Transverse colon (tissue), 4 donors: ENCODE data around the gene UBN1. TPM values are rescaled to one million over a fixed set of nuclear protein-coding genes. Genes with fewer than 3 reads are reported as not detected.
A peak's percentile ranks its signal among the peaks of the same experiment; 100 is the strongest.

Source experiments
- DNase-seq: peaks from one replicate; pipeline ENCODE4 v3.0.0-alpha.2; 2019
- H3K27ac ChIP-seq, 4 donors: fragments of 200-600 bp; sonication (generic); 2 replicates each; pipeline ENCODE4 v1.5.1; 2016 to 2018; ENCODE audit warnings: inconsistent platforms in 4 of 4
- H3K27me3 ChIP-seq: fragments of 200-600 bp; sonication (generic); 2 replicates; pipeline ENCODE4 v1.5.1; 2017; ENCODE audit warnings: inconsistent platforms
- H3K36me3 ChIP-seq, 4 donors: fragments of 200-600 bp; sonication (generic); 2 replicates each; pipeline ENCODE4 v1.5.1; 2017 to 2019; ENCODE audit warnings: inconsistent platforms in 4 of 4
- H3K4me1 ChIP-seq, 4 donors: fragments of 200-600 bp; sonication (generic); 2 replicates each; pipeline ENCODE4 v1.5.1; 2017 to 2020; ENCODE audit warnings: inconsistent platforms in 4 of 4
- H3K4me3 ChIP-seq, 4 donors: fragments of 200-600 bp; sonication (generic); 1 replicate in 1 of 4; 2 replicates in 3 of 4; pipeline versions ENCODE4 v1.5.1 to v1.6.1; 2017 to 2019; ENCODE audit warnings: inconsistent platforms in 4 of 4
- H3K9me3 ChIP-seq, 2 donors: fragments of 200-600 bp; sonication (generic); 2 replicates each; pipeline ENCODE4 v1.5.1; 2017 to 2019; ENCODE audit warnings: inconsistent platforms in 2 of 2
- CTCF ChIP-seq, 5 experiments: fragments of 200-600 bp in 3 of 5; fragments of 450-650 bp in 2 of 5; sonication (generic) in 3 of 5; IDR thresholded peaks; 1 replicate in 2 of 5; 2 replicates in 3 of 5; pipeline ENCODE4 v1.5.1; 2016 to 2017; ENCODE audit warnings: antibody characterized with exemption in 5 of 5, inconsistent platforms in 3 of 5, mild to moderate bottlenecking in 2 of 5, moderate library complexity in 1 of 5
- EP300 ChIP-seq: sonication (generic); formaldehyde crosslinking; IDR thresholded peaks from one replicate; pipeline ENCODE4 v1.6.1; 2017; ENCODE audit warnings: antibody characterized with exemption, low read depth
- POLR2A ChIP-seq: fragments of 450-650 bp; IDR thresholded peaks from one replicate; pipeline ENCODE4 v1.6.1; 2016; ENCODE audit warnings: antibody characterized with exemption, mild to moderate bottlenecking, moderate library complexity
- POLR2AphosphoS5 ChIP-seq, 3 donors: sonication (generic); formaldehyde crosslinking; IDR thresholded peaks; one replicate each; pipeline ENCODE4 v1.6.1; 2016; ENCODE audit warnings: antibody characterized with exemption in 3 of 3
- WGBS, 2 donors: methylation state at CpG; one replicate each; pipeline ENCODE4 v1.1.5; 2018; ENCODE audit warnings: low coverage in 1 of 2; 5-methylcytosine and 5-hydroxymethylcytosine counted together
- in situ Hi-C, 4 donors: fragments of 200-750 bp; cut with MboI; loops; one replicate each; pipeline versions ENCODE4 v1.15.0 to v1.15.1; 2017; ENCODE audit warnings: low sequenced_read_pairs in 3 of 4, low pct_ligation_motif_present in 1 of 4, low pct_unique_long_range_greater_than_20kb in 1 of 4
- intact Hi-C: fragments of 100-400 bp; cut with DNase I; formaldehyde crosslinking; loops from one replicate; pipeline ENCODE4 v1.15.1; 2023; ENCODE audit warnings: low total_unique reads
- total RNA-seq, 4 donors: library from RNA; depleted of rRNA; stranded (reverse); fragments of >200 nt; gene quantifications; one replicate each; pipeline ENCODE4 v1.1.0, GENCODE V29; 2016

UBN1 gene
- total RNA-seq, 4 donors from 2014 or later = 33.6 to 60.2 (median 53.0) TPM

GRCh38 chr16:4922721-4923342 lies 75.6 kb downstream of the UBN1 start:
- Histone ChIP-seq H3K27ac (no peak overlapping the region), H3K27me3 (no peaks in the 10 kb centered on the region)
- no peak for DNase-seq

DNA sequence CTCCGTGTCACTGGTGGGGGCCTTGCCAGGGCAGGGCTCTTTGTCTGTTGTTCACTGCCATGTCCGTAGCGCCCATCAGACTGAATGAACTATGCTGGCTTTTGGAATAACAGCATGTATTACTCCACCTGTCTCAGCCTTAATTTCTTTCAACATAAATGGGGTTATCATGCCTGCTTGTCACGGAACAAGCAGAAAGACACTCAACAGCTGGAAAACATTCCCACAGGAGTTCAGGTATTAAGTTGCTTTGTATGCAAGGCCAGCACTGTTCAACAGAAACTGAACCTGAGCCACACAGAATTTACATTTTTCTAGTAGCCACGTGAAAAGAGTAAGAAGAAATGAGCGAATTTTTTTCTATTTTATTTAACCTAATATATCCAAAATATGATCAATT lies 76.6 kb downstream of the UBN1 start:
- intact Hi-C loops (no loop called here), in situ Hi-C loops (no loop called here)
- no peaks in the 10 kb centered on the region for H3K36me3 ChIP-seq
- no peak for DNase-seq
- peaks cover 0 to 8% of the 10 kb centered on the region in 2 donors for H3K9me3 ChIP-seq
- TF ChIP-seq CTCF (IDR thresholded peaks at IDR 0.05) (no peak), EP300 (no peak), POLR2AphosphoS5 (IDR thresholded peaks at IDR 0.05) (no peak), POLR2A (no peak)
- peaks cover 0 to 5% (median 0%) of the 10 kb centered on the region in 4 donors for H3K4me1 ChIP-seq
- H3K4me3 ChIP-seq = no peak overlapping the region
- H3K27ac ChIP-seq = no peak overlapping the region
- 78% methylated on average over 5 to 6 of the region's 6 CpGs for WGBS, 2 donors
- no peaks in the 10 kb centered on the region for H3K27me3 ChIP-seq

More at GRCh38 chr16:4922721-4923342, 75.6 kb downstream of the UBN1 start:
- in situ Hi-C loops (no loop called here), intact Hi-C loops (no loop called here)
- Histone ChIP-seq H3K4me1 (peaks cover 0 to 5% (median 0%) of the 10 kb centered on the region in 4 donors), H3K4me3 (no peak overlapping the region), H3K36me3 (no peaks in the 10 kb centered on the region), H3K9me3 (peaks cover 0 to 8% of the 10 kb centered on the region in 2 donors)
- WGBS, 2 donors = 78% methylated on average over 18 of the region's 18 CpGs; no CpG with 5 or more reads in 1 of the 2 donors
- TF ChIP-seq POLR2A (no peak), CTCF (IDR thresholded peaks at IDR 0.05) (no peak), POLR2AphosphoS5 (IDR thresholded peaks at IDR 0.05) (no peak), EP300 (no peak)

- WGBS, 2 donors = 20 to 52% methylated on average over 1 to 12 of the region's 12 CpGs
- DNase-seq = peak; percentile 25
- no peak for TF ChIP-seq POLR2A
- no peak for TF ChIP-seq POLR2AphosphoS5 (IDR thresholded peaks at IDR 0.05)
- no peak for TF ChIP-seq EP300
- no peak for TF ChIP-seq CTCF (IDR thresholded peaks at IDR 0.05)
- Histone ChIP-seq H3K27ac (no peak overlapping the region), H3K36me3 (no peaks in the 10 kb centered on the region), H3K9me3 (peaks cover 0 to 8% of the 10 kb centered on the region in 2 donors), H3K4me1 (peaks cover 0 to 5% (median 0%) of the 10 kb centered on the region in 4 donors), H3K4me3 (no peak overlapping the region), H3K27me3 (no peaks in the 10 kb centered on the region)
- intact Hi-C loops (no loop called here), in situ Hi-C loops (no loop called here)
Observed at GRCh38 chr16:4924593-4925292, 77.5 kb downstream of the UBN1 start.

- WGBS, 2 donors = 66 to 73% methylated on average over 4 to 5 of the region's 5 CpGs
- H3K27me3 ChIP-seq = no peaks in the 10 kb centered on the region
Observed at GRCh38 chr16:4925293-4925607, 78.0 kb downstream of the UBN1 start.

More at GRCh38 chr16:4925293-4925607, 78.0 kb downstream of the UBN1 start:
- peaks cover 0 to 8% of the 10 kb centered on the region in 2 donors for H3K9me3 ChIP-seq
- H3K27ac ChIP-seq = no peak overlapping the region
- peaks cover 0 to 5% (median 0%) of the 10 kb centered on the region in 4 donors for H3K4me1 ChIP-seq
- no peak for TF ChIP-seq CTCF (IDR thresholded peaks at IDR 0.05)
- TF ChIP-seq POLR2AphosphoS5 (IDR thresholded peaks at IDR 0.05) = no peak
- TF ChIP-seq POLR2A = no peak
- TF ChIP-seq EP300 = no peak
- H3K36me3 ChIP-seq = no peaks in the 10 kb centered on the region
- intact Hi-C loops (no loop called here), in situ Hi-C loops (no loop called here)
- no peak overlapping the region for H3K4me3 ChIP-seq
- DNase-seq = no peak
